Esophagus muscularis mucosa (tissue), 3 donors: ENCODE results near the gene NRBF2.

Experiments
- POLR2A ChIP-seq: fragments of 450-650 bp; IDR thresholded peaks from one replicate; pipeline ENCODE4 v1.6.1; 2017; ENCODE audit warnings: antibody characterized with exemption, moderate library complexity, mild to moderate bottlenecking, low read depth
- POLR2AphosphoS5 ChIP-seq, 2 donors: sonication (generic); formaldehyde crosslinking; IDR thresholded peaks; one replicate each; pipeline ENCODE4 v1.6.1; 2017; ENCODE audit warnings: antibody characterized with exemption in 2 of 2
- TF ChIP-seq, protein P1 (sequence below), 3 experiments: fragments of 200-600 bp in 2 of 3; fragments of 450-650 bp in 1 of 3; sonication (generic) in 2 of 3; IDR thresholded peaks; one replicate each; pipeline ENCODE4 v1.5.1; 2017 to 2019; ENCODE audit warnings: antibody characterized with exemption in 3 of 3, mild to moderate bottlenecking in 2 of 3, moderate library complexity in 1 of 3

DNA sequence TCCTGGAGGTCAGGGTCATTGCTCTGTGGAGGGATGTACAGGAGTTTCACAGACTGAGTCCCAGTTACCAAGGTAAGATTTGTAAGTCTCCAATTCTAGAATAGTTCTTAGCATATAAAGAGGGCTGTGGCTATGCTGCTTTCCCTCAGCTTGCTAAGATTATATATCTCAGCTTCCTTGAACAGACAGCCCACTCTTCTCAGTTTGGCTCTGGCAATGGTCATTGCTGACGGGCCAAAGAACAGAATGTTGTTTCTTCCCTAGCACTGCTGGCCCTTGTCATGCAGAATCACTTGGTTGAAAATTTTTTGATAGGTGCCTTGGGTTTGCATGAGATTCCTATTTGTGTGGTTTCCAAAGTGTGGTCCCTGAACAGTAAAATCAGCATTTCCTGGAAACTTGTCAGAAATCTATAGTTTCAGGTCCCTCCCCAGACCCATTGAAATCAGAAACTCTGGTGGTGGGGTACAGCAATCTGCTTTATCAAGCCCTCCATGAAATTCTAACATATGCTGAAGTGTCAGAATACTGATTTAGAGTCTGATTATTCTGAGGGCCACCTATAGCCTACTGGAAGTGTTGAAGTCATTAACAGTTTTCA is 38.2 kb downstream of the NRBF2 start:
- no peak for TF ChIP-seq POLR2A
- TF ChIP-seq, protein P1, sequence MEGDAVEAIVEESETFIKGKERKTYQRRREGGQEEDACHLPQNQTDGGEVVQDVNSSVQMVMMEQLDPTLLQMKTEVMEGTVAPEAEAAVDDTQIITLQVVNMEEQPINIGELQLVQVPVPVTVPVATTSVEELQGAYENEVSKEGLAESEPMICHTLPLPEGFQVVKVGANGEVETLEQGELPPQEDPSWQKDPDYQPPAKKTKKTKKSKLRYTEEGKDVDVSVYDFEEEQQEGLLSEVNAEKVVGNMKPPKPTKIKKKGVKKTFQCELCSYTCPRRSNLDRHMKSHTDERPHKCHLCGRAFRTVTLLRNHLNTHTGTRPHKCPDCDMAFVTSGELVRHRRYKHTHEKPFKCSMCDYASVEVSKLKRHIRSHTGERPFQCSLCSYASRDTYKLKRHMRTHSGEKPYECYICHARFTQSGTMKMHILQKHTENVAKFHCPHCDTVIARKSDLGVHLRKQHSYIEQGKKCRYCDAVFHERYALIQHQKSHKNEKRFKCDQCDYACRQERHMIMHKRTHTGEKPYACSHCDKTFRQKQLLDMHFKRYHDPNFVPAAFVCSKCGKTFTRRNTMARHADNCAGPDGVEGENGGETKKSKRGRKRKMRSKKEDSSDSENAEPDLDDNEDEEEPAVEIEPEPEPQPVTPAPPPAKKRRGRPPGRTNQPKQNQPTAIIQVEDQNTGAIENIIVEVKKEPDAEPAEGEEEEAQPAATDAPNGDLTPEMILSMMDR (IDR thresholded peaks at IDR 0.05): no peak
- TF ChIP-seq POLR2AphosphoS5 (IDR thresholded peaks at IDR 0.05): no peak
